Renal cortical epithelial cell (primary cell): ENCODE data around the gene CORO1C. TPM values are rescaled to one million over a fixed set of nuclear protein-coding genes. Genes with fewer than 3 reads are reported as not detected.

ENCODE experiments used
- DNase-seq: peaks from one replicate; pipeline ENCODE4 v3.0.0-alpha.2; 2011; ENCODE audit warnings: low read depth
- total RNA-seq: library from RNA; depleted of rRNA; stranded (reverse); fragments of >200 nt; gene quantifications from 2 replicates; pipeline ENCODE4 v1.2.3, GENCODE V29; 2014

Gene CORO1C
- total RNA-seq, 1 donor from 2014 or later: 235 TPM

GRCh38 chr12:108724890-108725151 lies 6.5 kb downstream of the CORO1C start:
- no peak for DNase-seq

- peak; percentile 59 for DNase-seq
Measured at GRCh38 chr12:108724054-108724889, 7.0 kb downstream of the CORO1C start.

GRCh38 chr12:108722992-108723766 lies 8.1 kb downstream of the CORO1C start:
- peak; percentile 94 for DNase-seq

GRCh38 chr12:108722463-108722862 lies 8.9 kb downstream of the CORO1C start:
- no peak for DNase-seq

GRCh38 chr12:108721824-108722223 lies 9.5 kb downstream of the CORO1C start:
- no peak for DNase-seq

- DNase-seq: peak; percentile 52
Measured at GRCh38 chr12:108720757-108721514, 10.4 kb downstream of the CORO1C start.

GRCh38 chr12:108717243-108717642 lies 14.1 kb downstream of the CORO1C start:
- DNase-seq: no peak

- DNase-seq: no peak
Measured at GRCh38 chr12:108714866-108715265, 16.5 kb downstream of the CORO1C start.

- DNase-seq: no peak
Measured at GRCh38 chr12:108713471-108713870, 17.8 kb downstream of the CORO1C start.

- DNase-seq: no peak
Measured at GRCh38 chr12:108712925-108713203, 18.5 kb downstream of the CORO1C start.

- DNase-seq: no peak
Measured at GRCh38 chr12:108712165-108712924, 19.0 kb downstream of the CORO1C start.

- DNase-seq: peak; percentile 81
Measured at GRCh38 chr12:108711489-108712164, 19.7 kb downstream of the CORO1C start.

GRCh38 chr12:108709697-108710096 lies 21.6 kb downstream of the CORO1C start:
- DNase-seq: no peak

GRCh38 chr12:108704527-108704926 lies 26.8 kb downstream of the CORO1C start:
- no peak for DNase-seq

GRCh38 chr12:108702595-108703320 lies 28.6 kb downstream of the CORO1C start:
- no peak for DNase-seq

GRCh38 chr12:108701779-108702441 lies 29.4 kb downstream of the CORO1C start:
- DNase-seq: no peak

- DNase-seq: no peak
Measured at GRCh38 chr12:108700833-108701541, 30.3 kb downstream of the CORO1C start.

- DNase-seq: no peak
Measured at GRCh38 chr12:108699955-108700563, 31.3 kb downstream of the CORO1C start.

- no peak for DNase-seq
Measured at GRCh38 chr12:108697905-108698304, 33.4 kb downstream of the CORO1C start.
